Aorta (tissue), 5 donors: Measurements from ENCODE around the gene PAMR1. TPM values are rescaled to one million over a fixed set of nuclear protein-coding genes. Genes with fewer than 3 reads are reported as not detected.

Experiments
- ATAC-seq: fragments of 200-7000 bp; cut with Tn5 transposase; one replicate; pipeline ENCODE4 v1.9.1; 2022; ENCODE audit warnings: moderate library complexity; ENCODE audit not compliant: low FRiP score
- DNase-seq, 2 donors: peaks; one replicate each; pipeline ENCODE4 v3.0.0-alpha.2; 2020
- H3K27ac ChIP-seq, 2 donors: one replicate each; pipeline ENCODE4 v1.5.1; 2013; ENCODE audit warnings: low read length in 2 of 2, mild to moderate bottlenecking in 2 of 2, moderate library complexity in 2 of 2, control low read depth in 1 of 2, inconsistent platforms in 1 of 2, low read depth in 1 of 2
- H3K27me3 ChIP-seq, 2 donors: one replicate each; pipeline ENCODE4 v1.6.1; 2013; ENCODE audit warnings: control low read depth in 1 of 2, low read length in 1 of 2, mild to moderate bottlenecking in 1 of 2, moderate library complexity in 1 of 2; ENCODE audit not compliant: insufficient read depth in 2 of 2, control insufficient read depth in 1 of 2
- H3K36me3 ChIP-seq, 2 donors: one replicate each; pipeline ENCODE4 v1.6.1; 2013; ENCODE audit warnings: control low read depth in 1 of 2, low read length in 1 of 2, mild to moderate bottlenecking in 1 of 2; ENCODE audit not compliant: insufficient read depth in 2 of 2, control insufficient read depth in 1 of 2
- H3K4me1 ChIP-seq, 2 donors: one replicate each; pipeline ENCODE4 v1.6.1; 2013; ENCODE audit warnings: low read length in 2 of 2, control low read depth in 1 of 2, mild to moderate bottlenecking in 1 of 2, moderate library complexity in 1 of 2; ENCODE audit not compliant: insufficient read depth in 2 of 2, control insufficient read depth in 1 of 2
- H3K4me3 ChIP-seq, 2 donors: one replicate each; pipeline ENCODE4 v1.5.1; 2013; ENCODE audit warnings: low read length in 2 of 2, control low read depth in 1 of 2, mild to moderate bottlenecking in 1 of 2
- H3K9me3 ChIP-seq: one replicate; pipeline ENCODE4 v1.6.1; 2013; ENCODE audit warnings: mild to moderate bottlenecking, low read length; ENCODE audit not compliant: control insufficient read depth
- WGBS, 2 donors: extraction: QIAGEN DNeasy Blood & Tissue Kit; methylation state at CpG; one replicate each; pipeline ENCODE4 v1.1.7; 2013; 5-methylcytosine and 5-hydroxymethylcytosine counted together
- intact Hi-C, 2 donors: fragments of 100-400 bp; cut with DNase I; formaldehyde crosslinking; loops; one replicate each; pipeline versions ENCODE4 v1.14.2 to v1.15.0; 2022
- polyA plus RNA-seq, 2 donors: library from polyadenylated mRNA; stranded (reverse); fragments of 200-250 nt; gene quantifications; one replicate each; pipeline ENCODE4 v1.2.3, GENCODE V29; 2013
- total RNA-seq, 2 donors: library from RNA; stranded (reverse); fragmentation: NEBNext Ultra II Directional; extraction: Animal tissue kit (Norgen Biotek cat#: 25700); gene quantifications; one replicate each; pipeline ENCODE4 v1.2.1, GENCODE V29; 2021
- donor health status: healthy with polysubstance abuse.
- donor health status: Bipolar disorder and iron deficiency.
- donor health status: DM: no; HTN: no; CAD: no.
- donor health status: DM: no; HTN: no; CAD: no.
- donor health status: DM: yes; HTN: yes; CAD: no.

The PAMR1 gene
- total and polyA plus RNA-seq, 4 donors: 0.69 to 3.1 (median 2.2) TPM

DNA sequence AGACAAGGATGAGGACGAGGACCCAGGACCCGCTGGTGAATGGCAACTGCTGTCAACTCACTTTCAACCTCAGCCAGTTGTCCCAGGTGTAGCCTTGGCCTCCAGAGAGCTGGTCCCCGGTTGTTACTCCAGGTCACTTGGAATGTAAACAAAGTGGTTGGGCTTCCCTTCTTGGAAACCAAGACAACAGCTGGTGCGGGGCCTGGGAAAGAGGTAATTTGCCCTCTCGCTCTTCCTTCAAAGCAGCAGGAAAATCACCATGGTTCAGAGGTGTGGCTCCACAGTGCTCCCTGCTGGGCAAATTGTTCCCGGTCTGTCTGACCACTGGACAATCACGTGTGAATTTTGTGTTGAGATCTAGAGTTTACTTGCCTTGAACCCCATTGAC, 121.0 kb downstream of the PAMR1 start:
- intact Hi-C loops: loop anchor here in 1 of 2 donors (5.0 kb wide), 1 partner anchor 83 kb away; no protein-coding TSS in a partner anchor
- H3K9me3 ChIP-seq: no peaks in the 10 kb centered on the region
- peak; percentile 68 to 84 for DNase-seq
- no peak for ATAC-seq
- WGBS, 2 donors: 46 to 54% methylated on average over 7 of the region's 7 CpGs
- H3K4me3 ChIP-seq: no peak overlapping the region
- H3K27me3 ChIP-seq: no peaks in the 10 kb centered on the region
- no peaks in the 10 kb centered on the region for H3K36me3 ChIP-seq
- no peaks in the 10 kb centered on the region for H3K4me1 ChIP-seq
- no peak overlapping the region for H3K27ac ChIP-seq

DNA sequence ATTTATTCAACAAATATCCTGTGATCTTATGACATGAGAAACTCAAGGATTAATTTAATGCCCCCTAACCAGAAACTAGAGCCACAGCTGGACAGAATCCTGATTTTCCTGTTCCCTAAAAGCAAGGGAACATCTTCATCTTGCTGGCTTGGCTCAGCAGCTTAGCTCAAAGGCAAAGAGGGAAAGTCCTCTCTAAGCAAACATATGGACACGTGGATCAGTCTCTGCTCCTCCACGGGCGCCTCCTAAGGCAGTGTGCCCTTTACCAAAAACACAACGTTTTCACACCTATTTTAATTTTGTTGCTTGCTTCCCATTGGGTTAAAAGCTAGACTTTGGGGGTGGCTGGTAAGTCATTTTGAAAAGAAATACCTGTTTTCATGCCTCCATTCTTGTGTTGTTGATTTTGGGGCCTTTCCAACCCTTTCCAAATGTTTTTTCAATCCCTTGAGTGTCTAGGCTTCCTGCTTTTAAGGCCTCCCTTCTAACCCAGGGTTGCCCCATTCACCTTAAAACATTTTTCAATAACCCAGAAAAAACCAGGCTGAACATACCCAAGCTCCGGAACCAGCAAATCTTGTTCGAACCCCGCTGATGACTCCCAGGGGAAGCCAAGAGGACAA, 121.5 kb downstream of the PAMR1 start:
- WGBS, 2 donors: 59 to 63% methylated on average over 7 of the region's 7 CpGs

DNA sequence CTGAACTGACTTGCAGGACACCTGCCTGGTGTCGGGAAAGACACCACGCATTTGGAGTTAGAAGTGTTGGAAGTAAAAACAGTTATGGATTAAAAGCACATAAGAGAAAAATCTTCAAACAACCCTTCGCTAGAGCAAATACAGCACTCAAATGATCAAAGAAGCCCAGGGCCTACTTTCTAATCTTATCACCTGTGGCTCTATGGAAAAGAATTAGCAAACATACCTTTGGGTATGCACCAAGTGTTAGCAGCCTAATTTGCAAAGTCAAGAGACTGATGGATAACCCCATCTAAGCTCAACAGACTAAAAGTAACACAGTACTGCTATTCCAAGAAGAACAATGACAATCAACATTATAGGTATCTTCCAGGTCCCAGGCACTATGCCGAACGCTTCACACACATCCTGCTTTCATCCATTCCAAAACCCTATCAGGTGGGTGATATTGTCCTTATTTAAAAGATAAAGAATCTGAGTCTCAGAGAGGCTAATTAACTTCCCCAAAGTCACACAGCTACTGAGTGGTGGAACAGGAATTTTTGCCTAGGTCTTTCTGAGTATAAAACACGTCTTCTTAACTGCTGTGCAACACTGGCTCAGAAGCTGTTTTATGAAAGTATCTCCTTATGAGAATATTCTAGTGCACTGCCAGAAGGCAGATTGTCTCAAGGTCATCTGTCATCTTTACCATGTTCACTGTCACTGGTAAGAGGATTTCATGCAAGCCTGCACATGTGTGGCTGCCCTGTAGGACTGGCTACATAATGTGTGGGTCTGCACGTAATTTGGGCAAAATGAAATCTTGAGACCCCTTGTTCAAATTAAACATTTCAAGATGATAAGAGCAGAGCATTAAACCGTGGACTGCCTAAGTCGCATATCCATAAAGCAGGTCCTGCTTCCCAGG, 122.4 kb downstream of the PAMR1 start:
- Histone ChIP-seq H3K27ac (no peak overlapping the region), H3K9me3 (no peaks in the 10 kb centered on the region), H3K27me3 (no peaks in the 10 kb centered on the region), H3K4me3 (no peak overlapping the region), H3K36me3 (no peaks in the 10 kb centered on the region), H3K4me1 (no peaks in the 10 kb centered on the region)
- DNase-seq (no peak), ATAC-seq (no peak)
- 91 to 94% methylated on average over 9 of the region's 9 CpGs for WGBS, 2 donors
- intact Hi-C loops: loop anchor here in 1 of 2 donors (5.0 kb wide), 1 partner anchor 84 kb away; no protein-coding TSS in a partner anchor

More for the DNA sequence above, 121.5 kb downstream of the PAMR1 start:
- Histone ChIP-seq H3K9me3 (no peaks in the 10 kb centered on the region), H3K4me3 (no peak overlapping the region), H3K36me3 (no peaks in the 10 kb centered on the region), H3K27me3 (no peaks in the 10 kb centered on the region), H3K27ac (no peak overlapping the region), H3K4me1 (no peaks in the 10 kb centered on the region)
- DNase-seq: no peak
- ATAC-seq: no peak
- intact Hi-C loops: loop anchor here in 1 of 2 donors (5.0 kb wide), 1 partner anchor 83 kb away; no protein-coding TSS in a partner anchor

DNA sequence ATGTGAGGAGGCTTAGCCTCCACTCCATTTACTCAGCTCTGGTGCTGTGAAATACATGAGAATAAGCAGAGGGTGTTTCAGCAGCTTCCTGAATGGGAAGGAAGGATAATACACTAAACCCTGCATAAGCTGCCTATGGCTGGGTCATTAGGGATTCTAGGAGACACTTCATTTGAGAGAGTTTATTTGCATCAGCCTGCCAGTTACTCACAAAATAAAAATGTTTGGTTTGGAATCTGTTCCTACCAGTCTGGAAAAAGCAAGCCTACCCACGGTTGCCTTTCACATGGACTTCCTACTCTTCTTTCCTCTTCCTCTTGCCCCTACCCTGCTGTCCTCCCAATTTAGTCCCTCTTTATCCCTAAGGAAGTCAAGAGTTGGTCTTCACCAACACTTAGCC, 126.5 kb downstream of the PAMR1 start:
- no peaks in the 10 kb centered on the region for H3K9me3 ChIP-seq
- H3K4me3 ChIP-seq: no peak overlapping the region
- DNase-seq: no peak
- WGBS, 2 donors: 0 to 6% methylated on average over 1 of the region's 1 CpG
- no peak for ATAC-seq
- intact Hi-C loops: loop anchor here in 1 of 2 donors (10.0 kb wide), 1 partner anchor 264 kb away; the partner anchor contains the start of gene CD44
- no peak overlapping the region for H3K27ac ChIP-seq
- no peaks in the 10 kb centered on the region for H3K36me3 ChIP-seq
- no peaks in the 10 kb centered on the region for H3K4me1 ChIP-seq
- no peaks in the 10 kb centered on the region for H3K27me3 ChIP-seq

DNA sequence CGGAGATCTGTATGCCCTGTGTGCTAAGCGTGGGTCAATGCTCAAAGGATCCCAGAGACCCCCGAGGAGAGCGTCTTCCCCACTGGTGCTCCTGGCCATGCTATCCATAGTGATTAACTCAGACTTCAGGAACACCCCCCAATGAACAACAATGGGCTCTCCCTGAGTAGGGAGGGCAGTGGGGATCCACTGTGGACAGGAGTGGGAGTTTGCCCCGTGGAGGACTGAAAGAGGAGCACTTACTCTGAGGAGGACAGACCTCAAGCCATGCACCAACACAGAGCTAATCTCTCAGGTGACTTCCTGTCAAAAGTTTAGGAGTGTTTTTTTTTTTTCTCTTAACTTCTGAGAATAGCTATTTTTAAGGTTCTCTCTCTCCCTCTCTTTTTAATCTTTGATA, 130.5 kb downstream of the PAMR1 start:
- Histone ChIP-seq H3K27ac (no peak overlapping the region), H3K9me3 (no peaks in the 10 kb centered on the region), H3K4me1 (no peaks in the 10 kb centered on the region), H3K27me3 (no peaks in the 10 kb centered on the region), H3K4me3 (no peak overlapping the region), H3K36me3 (no peaks in the 10 kb centered on the region)
- ATAC-seq (no peak), DNase-seq (no peak)
- intact Hi-C loops: loop anchor here (5.0 to 10.0 kb wide), 3 partner anchors 260 to 808 kb away; partner anchors contain the start of gene CD44 (in 1 of the 2)
- WGBS, 2 donors: 92% methylated on average over 5 of the region's 5 CpGs

DNA sequence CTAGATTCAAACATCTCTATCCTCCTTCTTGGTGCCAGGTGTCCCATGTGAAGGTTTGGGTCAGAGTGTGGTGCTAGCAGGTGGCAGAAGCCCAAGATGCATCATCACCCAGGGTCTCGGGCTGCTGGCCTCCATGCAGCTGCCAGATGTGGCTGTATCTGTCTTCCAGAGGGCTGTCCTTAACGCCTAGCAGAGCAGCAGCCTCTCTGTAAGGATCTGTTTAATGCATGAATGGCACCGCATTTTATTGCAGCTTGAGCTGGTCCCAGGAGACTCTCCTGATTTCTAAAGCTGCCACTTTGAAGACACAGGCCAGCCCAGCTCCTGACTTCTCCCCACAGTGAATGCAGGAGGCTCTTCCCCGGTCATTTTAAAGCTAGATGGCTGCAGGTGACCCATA, 132.3 kb downstream of the PAMR1 start:
- Histone ChIP-seq H3K9me3 (no peaks in the 10 kb centered on the region), H3K4me3 (no peak overlapping the region), H3K27ac (no peak overlapping the region), H3K27me3 (no peaks in the 10 kb centered on the region), H3K4me1 (no peaks in the 10 kb centered on the region), H3K36me3 (no peaks in the 10 kb centered on the region)
- intact Hi-C loops: loop anchor here (2.0 to 10.0 kb wide), 4 partner anchors 258 to 806 kb away; partner anchors contain the start of gene CD44 (in 1 of the 2)
- DNase-seq (no peak), ATAC-seq (no peak)
- WGBS, 2 donors: 72 to 74% methylated on average over 4 of the region's 4 CpGs

DNA sequence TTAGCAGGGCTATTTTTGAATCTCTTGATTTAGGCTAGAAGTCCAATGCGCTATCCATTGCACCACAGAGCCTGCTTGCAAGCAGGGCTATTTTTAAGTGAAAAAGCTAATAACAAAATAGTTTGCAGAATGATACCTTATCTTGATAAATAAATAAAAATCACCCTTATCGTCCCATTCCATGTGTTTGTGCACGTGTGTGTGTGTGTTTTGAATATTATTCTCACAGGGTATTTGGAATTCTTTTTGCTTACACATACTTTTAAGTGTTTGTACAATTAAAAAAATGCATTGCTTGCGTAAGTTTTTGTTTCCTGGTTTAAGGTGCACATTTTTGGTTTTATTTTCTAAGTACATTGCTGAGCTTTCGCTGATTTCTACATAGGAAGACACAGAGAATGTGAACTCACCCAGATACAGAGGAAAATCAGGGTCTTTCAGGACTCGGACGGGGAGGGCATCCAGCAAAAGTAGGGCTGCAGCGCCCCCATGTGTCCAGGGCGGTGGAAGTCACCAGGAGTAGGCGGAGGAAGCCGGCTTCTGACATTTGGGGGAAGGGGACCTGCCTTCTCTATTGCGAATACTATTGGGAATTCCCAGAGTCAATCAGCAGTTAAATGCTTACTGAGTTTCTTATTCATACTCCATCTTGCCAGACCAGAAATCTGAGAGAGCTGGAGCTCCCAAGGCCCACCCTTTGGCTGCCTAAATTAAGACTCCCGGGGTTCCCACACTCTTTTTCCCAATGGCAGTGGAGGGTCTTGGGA, 133.3 kb downstream of the PAMR1 start:
- H3K9me3 ChIP-seq: no peaks in the 10 kb centered on the region
- H3K4me3 ChIP-seq: peak overlapping the region in 1 of 2 donors; percentile 52
- WGBS, 2 donors: 3 to 6% methylated on average over 13 of the region's 13 CpGs
- DNase-seq (peak; percentile 91 to 96), ATAC-seq (peak; percentile 92)
- peak overlapping the region; percentile 37 to 87 for H3K27ac ChIP-seq
- no peaks in the 10 kb centered on the region for H3K36me3 ChIP-seq
- peaks cover 0 to 4% of the 10 kb centered on the region in 2 donors for H3K4me1 ChIP-seq
- no peaks in the 10 kb centered on the region for H3K27me3 ChIP-seq
- intact Hi-C loops: loop anchor here (1.0 to 10.0 kb wide), 6 partner anchors 257 to 805 kb away; partner anchors contain the start of gene CD44 (in 1 of the 2)
